HepG2 (cell line): ENCODE results near the gene TMEM247. TPM values are rescaled to one million over a fixed set of nuclear protein-coding genes. Genes with fewer than 3 reads are reported as not detected.

Experiments used
- ATAC-seq: fragments of 200-7000 bp; cut with Tn5 transposase; 3 replicates; pipeline ENCODE4 v1.9.1; 2020; ENCODE audit warnings: mild to moderate bottlenecking, moderate library complexity
- BruUV-seq: library from RNA; stranded (reverse); fragments of 400-500 nt; replicated peaks from 2 replicates; lab custom pipeline; 2021; lab: Mats Ljungman, UMichigan
- CTCF ChIA-PET: fragments of 300-600 bp; formaldehyde crosslinking; extraction: SDS; loops from one replicate; lab custom pipeline; 2021; ENCODE audit warnings: low total read pairs, inconsistent platforms, low intra/inter-chr PET ratio; lab: Yijun Ruan, JAX
- POLR2A ChIA-PET: fragments of 350-600 bp; sonication (Branson Sonifier 250); formaldehyde crosslinking; loops from one replicate; lab custom pipeline; 2020; ENCODE audit warnings: antibody characterized with exemption, inconsistent platforms; lab: Yijun Ruan, JAX
- DNase-seq: peaks from one replicate; pipeline ENCODE4 v3.0.0-alpha.2; 2015; ENCODE audit warnings: low spot score
- FAIRE-seq: peaks from 3 replicates; lab custom pipeline; 2011; peaks lifted over from hg19 to GRCh38; lab: Jason Lieb, UNC
- H2AFZ ChIP-seq: one replicate; pipeline ENCODE4 v1.6.1; 2011; ENCODE audit warnings: low read length, inconsistent platforms
- H3K27ac ChIP-seq: fragments of 300-600 bp; 3 replicates; pipeline ENCODE4 v1.8.0; 2011; ENCODE audit warnings: mixed run types, mild to moderate bottlenecking, mixed read lengths, low read length, inconsistent platforms; ENCODE audit not compliant: insufficient read depth; ENCODE audit errors: extremely low read length
- H3K27me3 ChIP-seq, 2 experiments: fragments of 200-600 bp in 1 of 2; 2 replicates in 1 of 2; 3 replicates in 1 of 2; pipeline versions ENCODE4 v1.6.0 to v1.8.0; 2011; ENCODE audit warnings: low read length in 2 of 2, mild to moderate bottlenecking in 2 of 2, moderate library complexity in 2 of 2, inconsistent platforms in 1 of 2; ENCODE audit not compliant: insufficient read depth in 2 of 2, control insufficient read depth in 1 of 2
- H3K36me3 ChIP-seq, 2 experiments: fragments of 200-600 bp in 1 of 2; replicated peaks in 1 of 2; 2 replicates in 1 of 2; 3 replicates in 1 of 2; pipeline versions ENCODE4 v1.5.1 to v1.8.0; 2011; ENCODE audit warnings: low read length in 2 of 2, inconsistent platforms in 1 of 2; ENCODE audit not compliant: insufficient read depth in 2 of 2, control insufficient read depth in 1 of 2
- H3K4me1 ChIP-seq: 2 replicates; pipeline ENCODE4 v1.5.1; 2012; ENCODE audit warnings: low read length, inconsistent platforms; ENCODE audit not compliant: insufficient read depth
- H3K4me2 ChIP-seq: 2 replicates; pipeline ENCODE4 v1.6.0; 2011; ENCODE audit warnings: low read depth, low read length, inconsistent platforms
- H3K4me3 ChIP-seq, 3 experiments: fragments of 200-600 bp in 1 of 3; sonication (generic), shearing (Covaris generic) in 1 of 3; replicated peaks in 1 of 3; 2 replicates each; pipeline ENCODE4 v1.5.1; 2011 to 2016; ENCODE audit warnings: low read length in 3 of 3, inconsistent platforms in 2 of 3, low read depth in 2 of 3, mild to moderate bottlenecking in 2 of 3, control low read depth in 1 of 3, mixed read lengths in 1 of 3; ENCODE audit not compliant: insufficient read depth in 1 of 3
- H3K79me2 ChIP-seq: one replicate; pipeline ENCODE4 v1.6.1; 2011; ENCODE audit warnings: low read length, inconsistent platforms; ENCODE audit not compliant: insufficient read depth
- H3K9ac ChIP-seq: 2 replicates; pipeline ENCODE4 v1.6.0; 2011; ENCODE audit warnings: mild to moderate bottlenecking, low read depth, low read length, inconsistent platforms; ENCODE audit not compliant: insufficient read depth
- H3K9me3 ChIP-seq: 2 replicates; pipeline ENCODE4 v1.5.1; 2012; ENCODE audit warnings: mild to moderate bottlenecking, low read length
- H4K20me1 ChIP-seq: 2 replicates; pipeline ENCODE4 v1.6.0; 2011; ENCODE audit warnings: inconsistent platforms, mild to moderate bottlenecking, low read length, moderate library complexity; ENCODE audit not compliant: insufficient read depth
- BHLHE40 ChIP-seq: IDR thresholded peaks from 2 replicates; pipeline ENCODE4 v1.6.1; 2011; ENCODE audit warnings: low read length, improper control_type of control experiment
- CBX2 ChIP-seq, 2 experiments: fragments of 200-600 bp in 1 of 2; sonication (generic); formaldehyde crosslinking in 1 of 2; IDR thresholded peaks; 2 replicates each; pipeline versions ENCODE4 v1.7.0 to v1.8.1; 2018 to 2022; ENCODE audit warnings: low read depth in 2 of 2, low read length in 1 of 2, mild to moderate bottlenecking in 1 of 2, missing genetic modification reagents in 1 of 2
- ETV6 ChIP-seq: sonication (generic); formaldehyde crosslinking; conservative IDR thresholded peaks from 2 replicates; pipeline ENCODE4 v1.4.0; 2020; ENCODE audit warnings: missing genetic modification reagents
- HNF4A ChIP-seq: sonication (generic); formaldehyde crosslinking; IDR thresholded peaks from 2 replicates; pipeline ENCODE4 v1.4.0; 2020; ENCODE audit warnings: missing genetic modification reagents
- KLF11 ChIP-seq: IDR thresholded peaks from 2 replicates; pipeline ENCODE4 v1.6.1; 2016; ENCODE audit warnings: missing compliant biosample characterization
- KLF12 ChIP-seq: sonication (generic); formaldehyde crosslinking; IDR thresholded peaks from 2 replicates; pipeline ENCODE4 v1.4.0; 2020; ENCODE audit warnings: missing genetic modification reagents, borderline replicate concordance
- POGK ChIP-seq: sonication (generic); formaldehyde crosslinking; conservative IDR thresholded peaks from 2 replicates; pipeline ENCODE4 v1.8.0; 2022; ENCODE audit warnings: mild to moderate bottlenecking, moderate library complexity, missing genetic modification reagents
- POGZ ChIP-seq: sonication (generic); formaldehyde crosslinking; IDR thresholded peaks from 2 replicates; pipeline ENCODE4 v1.4.0; 2020; ENCODE audit warnings: mild to moderate bottlenecking, missing genetic modification reagents
- ZFP1 ChIP-seq: IDR thresholded peaks from 2 replicates; pipeline ENCODE4 v1.6.1; 2016
- ZNF703 ChIP-seq: sonication (generic); formaldehyde crosslinking; IDR thresholded peaks from 2 replicates; pipeline ENCODE4 v1.5.1; 2020; ENCODE audit warnings: missing genetic modification reagents, mild to moderate bottlenecking, moderate library complexity, borderline replicate concordance
- ZNF790 ChIP-seq: sonication (generic); formaldehyde crosslinking; IDR thresholded peaks from 2 replicates; pipeline ENCODE4 v1.8.0; 2022; ENCODE audit warnings: missing genetic modification reagents, mild to moderate bottlenecking, borderline replicate concordance
- WGBS: methylation state at CpG from one replicate; pipeline ENCODE4 v1.1.6; 2017; ENCODE audit warnings: low lambda C conversion rate; 5-methylcytosine and 5-hydroxymethylcytosine counted together
- in situ Hi-C: cut with HindIII; loops from 2 replicates; pipeline ENCODE4 v1.10.0; 2017; ENCODE audit warnings: low pct_unique_long_range_greater_than_20kb; ENCODE audit not compliant: extremely low pct_ligation_motif_present
- intact Hi-C: fragments of 100-400 bp; cut with micrococcal nuclease; formaldehyde crosslinking; loops from one replicate; pipeline ENCODE4 v1.10.0; 2022; ENCODE audit not compliant: unreplicated experiment
- polyA plus RNA-seq, 8 experiments: library from polyadenylated mRNA; depleted of rRNA in 3 of 8; stranded (reverse) in 7 of 8; unstranded in 1 of 8; fragments of >200 nt; fragmentation: Illumina TruSeq in 4 of 8; extraction: Trizol in 4 of 8; gene quantifications; 2 replicates each; pipeline versions ENCODE4 v1.2.1 to v1.2.3, GENCODE V29; 2011 to 2016; ENCODE audit warnings: low read depth in 4 of 8, missing spikeins in 1 of 8, mixed read lengths in 1 of 8; ENCODE audit not compliant: insufficient read depth in 1 of 8
- total RNA-seq, 5 experiments: library from RNA; depleted of rRNA; stranded (reverse); fragments of >200 nt; fragmentation: Illumina TruSeq; extraction: Trizol; gene quantifications; 2 replicates each; pipeline ENCODE4 v1.2.3, GENCODE V29; 2016; ENCODE audit warnings: low read depth in 1 of 5
- TF ChIP-seq, protein P1 (sequence below): IDR thresholded peaks from 2 replicates; pipeline ENCODE4 v1.6.1; 2012; ENCODE audit warnings: inconsistent platforms
- TF ChIP-seq, protein P2 (sequence below): sonication (generic); formaldehyde crosslinking; IDR thresholded peaks from 2 replicates; pipeline ENCODE4 v1.8.0; 2022; ENCODE audit warnings: mild to moderate bottlenecking, missing genetic modification reagents

The TMEM247 gene
- total and polyA plus RNA-seq, 2 of the 13 experiments (the other 11 are each of a cell fraction or from before 2014, with no cell fraction given), result not detected

GRCh38 chr2:46481198-46482193 lies 2.1 kb downstream of the TMEM247 start:
- POLR2A ChIA-PET, result no interaction called here
- Histone ChIP-seq H3K27me3 (peaks cover 2 to 40% of the 10 kb centered on the region in 2 experiments; a peak in 4 of 5 replicates), H3K4me2 (no peak overlapping the region), H3K9ac (no peak overlapping the region), H3K36me3 (no peaks in the 10 kb centered on the region), H3K79me2 (no peaks in the 10 kb centered on the region), H3K4me3 (no peak overlapping the region)
- 58% methylated on average over 6 of the region's 6 CpGs for WGBS
- in situ Hi-C loops, result no loop called here
- DNase-seq (no peak), ATAC-seq (no peak)
- intact Hi-C loops, result no loop called here
- no peak for TF ChIP-seq POGK (CRISPR knock-in tag)
- TF ChIP-seq ZNF790, result no peak
- no peak for TF ChIP-seq POGZ
- TF ChIP-seq, all 625 proteins: peak for 0
- FAIRE-seq, result no peak
- H4K20me1 ChIP-seq, result no peaks in the 10 kb centered on the region
- no peak overlapping the region for H2AFZ ChIP-seq
- CTCF ChIA-PET, result no interaction called here
- no peaks in the 10 kb centered on the region for H3K9me3 ChIP-seq
- peaks cover 19% of the 10 kb centered on the region for H3K4me1 ChIP-seq
- H3K27ac ChIP-seq, result no peak overlapping the region
- BruUV-seq, result no TSS peak

GRCh38 chr2:46482490-46482889 lies 3.1 kb downstream of the TMEM247 start:
- no peak overlapping the region for H3K27ac ChIP-seq
- peaks cover 2 to 43% of the 10 kb centered on the region in 2 experiments; a peak in 4 of 5 replicates for H3K27me3 ChIP-seq
- CTCF ChIA-PET, result no interaction called here
- TF ChIP-seq KLF12 (CRISPR knock-in tag) (no peak), ZNF703 (CRISPR knock-in tag) (no peak), CBX2 (IDR thresholded peaks at IDR 0.05; ENCODE audit: low read depth, low read length) (no peak), CBX2 (CRISPR knock-in tag; IDR thresholded peaks at IDR 0.05; ENCODE audit: low read depth) (no peak), KLF11 (no peak), BHLHE40 (peak; percentile 87), ZFP1 (CRISPR knock-in tag) (no peak), ETV6 (CRISPR knock-in tag) (no peak), HNF4A (CRISPR knock-in tag) (peak; percentile 60)
- TF ChIP-seq, protein P1, sequence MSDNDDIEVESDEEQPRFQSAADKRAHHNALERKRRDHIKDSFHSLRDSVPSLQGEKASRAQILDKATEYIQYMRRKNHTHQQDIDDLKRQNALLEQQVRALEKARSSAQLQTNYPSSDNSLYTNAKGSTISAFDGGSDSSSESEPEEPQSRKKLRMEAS, result peak; percentile 37; the same call in 1 of the 2 replicates
- TF ChIP-seq, protein P2, sequence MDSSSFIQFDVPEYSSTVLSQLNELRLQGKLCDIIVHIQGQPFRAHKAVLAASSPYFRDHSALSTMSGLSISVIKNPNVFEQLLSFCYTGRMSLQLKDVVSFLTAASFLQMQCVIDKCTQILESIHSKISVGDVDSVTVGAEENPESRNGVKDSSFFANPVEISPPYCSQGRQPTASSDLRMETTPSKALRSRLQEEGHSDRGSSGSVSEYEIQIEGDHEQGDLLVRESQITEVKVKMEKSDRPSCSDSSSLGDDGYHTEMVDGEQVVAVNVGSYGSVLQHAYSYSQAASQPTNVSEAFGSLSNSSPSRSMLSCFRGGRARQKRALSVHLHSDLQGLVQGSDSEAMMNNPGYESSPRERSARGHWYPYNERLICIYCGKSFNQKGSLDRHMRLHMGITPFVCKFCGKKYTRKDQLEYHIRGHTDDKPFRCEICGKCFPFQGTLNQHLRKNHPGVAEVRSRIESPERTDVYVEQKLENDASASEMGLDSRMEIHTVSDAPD, result no peak

More at GRCh38 chr2:46482490-46482889, 3.1 kb downstream of the TMEM247 start:
- H3K4me3 ChIP-seq, result no peak overlapping the region
- H4K20me1 ChIP-seq, result no peaks in the 10 kb centered on the region
- DNase-seq, result no peak
- BruUV-seq, result no TSS peak
- peak; percentile 76 for FAIRE-seq
- POLR2A ChIA-PET, result no interaction called here
- H3K36me3 ChIP-seq, result no peaks in the 10 kb centered on the region
- H3K9me3 ChIP-seq, result no peaks in the 10 kb centered on the region
- in situ Hi-C loops (no loop called here), intact Hi-C loops (no loop called here)
- peaks cover 13% of the 10 kb centered on the region for H3K4me1 ChIP-seq
- ATAC-seq, result peak; percentile 80
- H3K79me2 ChIP-seq, result no peaks in the 10 kb centered on the region
- 2% methylated on average over 4 of the region's 4 CpGs for WGBS
- H2AFZ ChIP-seq, result no peak overlapping the region
- H3K9ac ChIP-seq, result no peak overlapping the region
- no peak overlapping the region for H3K4me2 ChIP-seq
